Breast epithelium (tissue), 4 donors: Measurements from ENCODE around the gene ZNF362. TPM values are rescaled to one million over a fixed set of nuclear protein-coding genes. Genes with fewer than 3 reads are reported as not detected.
A peak's percentile ranks its signal among the peaks of the same experiment; 100 is the strongest.

ENCODE experiments used
- DNase-seq, 2 donors: peaks; one replicate each; pipeline ENCODE4 v3.0.0-alpha.2; 2019; ENCODE audit warnings: low spot score in 2 of 2
- H3K27ac ChIP-seq, 2 donors: fragments of 200-600 bp; sonication (generic) in 1 of 2; one replicate each; pipeline ENCODE4 v1.5.1; 2016 to 2019; ENCODE audit warnings: mild to moderate bottlenecking in 1 of 2
- H3K27me3 ChIP-seq, 2 donors: fragments of 200-600 bp; sonication (generic) in 1 of 2; one replicate each; pipeline versions ENCODE4 v1.5.1 to v1.6.0; 2017 to 2019; ENCODE audit warnings: control low read depth in 1 of 2, mild to moderate bottlenecking in 1 of 2
- H3K36me3 ChIP-seq: fragments of 200-600 bp; one replicate; pipeline ENCODE4 v1.5.1; 2019
- H3K4me1 ChIP-seq, 2 donors: fragments of 200-600 bp; sonication (generic); one replicate each; pipeline ENCODE4 v1.5.1; 2016 to 2019; ENCODE audit warnings: control low read depth in 1 of 2
- H3K4me3 ChIP-seq, 3 donors: fragments of 200-600 bp; sonication (generic); 1 replicate in 2 of 3; 2 replicates in 1 of 3; pipeline ENCODE4 v1.5.1; 2016 to 2019; ENCODE audit warnings: mild to moderate bottlenecking in 3 of 3, moderate library complexity in 2 of 3
- H3K9me3 ChIP-seq, 2 donors: fragments of 200-600 bp; sonication (generic) in 1 of 2; one replicate each; pipeline ENCODE4 v1.5.1; 2016 to 2019; ENCODE audit warnings: control low read depth in 1 of 2
- CTCF ChIP-seq, 3 donors: fragments of 450-650 bp; IDR thresholded peaks; one replicate each; pipeline ENCODE4 v1.5.1; 2016 to 2017; ENCODE audit warnings: antibody characterized with exemption in 3 of 3, mild to moderate bottlenecking in 3 of 3, moderate library complexity in 3 of 3
- POLR2A ChIP-seq: fragments of 450-650 bp; IDR thresholded peaks from one replicate; pipeline ENCODE4 v1.6.1; 2016; ENCODE audit warnings: antibody characterized with exemption, mild to moderate bottlenecking, moderate library complexity
- POLR2AphosphoS5 ChIP-seq, 3 donors: sonication (generic); formaldehyde crosslinking; IDR thresholded peaks; one replicate each; pipeline ENCODE4 v1.6.1; 2017; ENCODE audit warnings: antibody characterized with exemption in 3 of 3
- intact Hi-C: fragments of 100-400 bp; cut with DNase I; formaldehyde crosslinking; loops from one replicate; pipeline ENCODE4 v1.15.1; 2023; ENCODE audit warnings: low total_unique reads
- total RNA-seq, 3 donors: library from RNA; depleted of rRNA; stranded (reverse); fragments of >200 nt; gene quantifications; one replicate each; pipeline ENCODE4 v1.1.0, GENCODE V29; 2016

The ZNF362 gene
- total RNA-seq, 3 donors from 2014 or later, result 11.7 to 16.0 (median 15.7) TPM

DNA sequence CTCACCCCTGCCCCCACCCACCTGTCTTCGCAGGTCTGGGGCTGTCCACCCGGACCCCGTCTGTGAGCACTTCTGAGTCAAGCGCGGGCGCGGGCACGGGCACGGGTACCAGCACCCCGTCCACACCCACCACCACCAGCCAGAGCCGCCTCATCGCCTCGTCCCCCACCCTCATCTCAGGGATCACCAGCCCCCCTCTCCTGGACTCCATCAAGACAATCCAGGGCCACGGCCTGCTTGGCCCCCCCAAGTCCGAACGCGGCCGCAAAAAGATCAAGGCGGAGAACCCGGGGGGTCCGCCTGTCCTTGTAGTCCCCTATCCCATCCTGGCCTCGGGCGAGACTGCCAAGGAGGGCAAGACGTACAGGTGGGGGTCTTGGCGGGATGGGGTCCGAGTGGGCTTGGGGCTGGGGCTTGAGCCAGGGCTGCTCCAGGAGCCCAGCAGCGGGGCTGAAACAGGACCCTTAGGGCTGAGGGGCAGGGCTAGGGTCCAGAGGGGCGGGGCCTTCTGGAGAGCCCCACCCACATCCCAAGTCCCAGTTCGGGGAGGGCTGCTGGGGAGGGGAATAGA, 23.9 kb downstream of the ZNF362 start:
- intact Hi-C loops, result no loop called here
- DNase-seq, result peak in 1 of 2 donors; percentile 45
- no peaks in the 10 kb centered on the region for H3K36me3 ChIP-seq

DNA sequence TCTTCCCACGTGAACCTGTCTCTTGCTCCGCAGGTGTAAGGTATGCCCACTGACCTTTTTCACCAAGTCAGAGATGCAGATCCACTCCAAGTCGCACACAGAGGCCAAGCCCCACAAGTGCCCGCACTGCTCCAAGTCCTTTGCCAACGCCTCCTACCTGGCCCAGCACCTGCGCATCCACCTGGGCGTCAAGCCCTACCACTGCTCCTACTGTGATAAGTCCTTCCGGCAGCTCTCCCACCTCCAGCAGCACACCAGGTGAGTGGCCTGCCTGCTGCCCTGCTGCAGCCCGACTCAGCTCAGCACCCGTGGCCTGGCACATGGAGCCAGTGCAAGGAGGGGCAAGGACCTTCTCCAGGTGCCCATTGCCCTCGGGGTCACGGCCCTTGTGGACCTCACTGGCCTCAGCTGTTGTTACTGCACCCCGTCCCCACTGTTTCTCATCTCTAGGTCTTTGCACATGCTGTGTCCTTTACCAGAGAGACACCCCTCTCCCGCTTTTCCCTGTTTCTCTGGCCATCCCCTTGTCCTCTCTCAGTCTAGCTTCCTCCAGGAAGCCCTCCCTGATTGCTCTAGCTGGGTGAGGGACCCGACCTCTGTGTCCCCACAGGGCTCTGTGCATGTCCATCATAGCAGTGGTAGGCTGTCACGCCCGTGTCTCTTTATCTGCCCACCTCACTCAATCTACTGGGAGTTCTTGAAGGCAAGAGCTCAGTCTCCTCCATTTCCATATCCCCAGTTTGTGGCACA, 25.4 kb downstream of the ZNF362 start:
- Histone ChIP-seq H3K9me3 (no peaks in the 10 kb centered on the region), H3K27me3 (no peaks in the 10 kb centered on the region), H3K4me1 (no peaks in the 10 kb centered on the region), H3K27ac (no peak overlapping the region), H3K4me3 (no peak overlapping the region), H3K36me3 (no peaks in the 10 kb centered on the region)
- DNase-seq, result peak in 1 of 2 donors; percentile 37
- intact Hi-C loops, result no loop called here
- TF ChIP-seq POLR2A (no peak), CTCF (IDR thresholded peaks at IDR 0.05) (no peak), POLR2AphosphoS5 (IDR thresholded peaks at IDR 0.05) (no peak)

More for the DNA sequence above, 23.9 kb downstream of the ZNF362 start:
- H3K27ac ChIP-seq, result no peak overlapping the region
- H3K4me1 ChIP-seq, result no peaks in the 10 kb centered on the region
- TF ChIP-seq POLR2AphosphoS5 (IDR thresholded peaks at IDR 0.05) (no peak), POLR2A (no peak), CTCF (IDR thresholded peaks at IDR 0.05) (no peak)
- no peaks in the 10 kb centered on the region for H3K9me3 ChIP-seq
- H3K27me3 ChIP-seq, result no peaks in the 10 kb centered on the region
- H3K4me3 ChIP-seq, result no peak overlapping the region

DNA sequence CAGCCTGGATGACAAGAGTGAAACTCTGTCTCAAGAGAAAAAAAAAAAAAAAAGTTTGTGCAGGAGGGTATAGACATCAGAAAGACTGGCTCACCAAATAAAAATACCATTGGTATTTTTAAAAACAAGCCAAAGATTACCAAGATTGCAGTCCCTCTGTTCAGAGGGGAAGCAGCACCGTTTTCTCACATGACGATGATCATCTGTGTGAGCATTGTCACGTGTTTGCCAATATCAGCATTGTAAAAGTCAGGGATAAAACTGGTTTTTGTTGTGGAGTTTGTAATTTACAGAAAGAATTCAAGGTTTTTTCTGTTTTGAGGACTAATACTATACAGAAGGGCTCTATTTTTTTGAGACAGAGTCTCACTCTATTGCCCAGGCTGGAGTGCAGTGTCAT, 26.5 kb downstream of the ZNF362 start:
- Histone ChIP-seq H3K27ac (no peak overlapping the region), H3K4me3 (no peak overlapping the region), H3K4me1 (no peaks in the 10 kb centered on the region), H3K36me3 (no peaks in the 10 kb centered on the region), H3K27me3 (no peaks in the 10 kb centered on the region), H3K9me3 (no peaks in the 10 kb centered on the region)
- intact Hi-C loops, result no loop called here
- TF ChIP-seq POLR2A (no peak), POLR2AphosphoS5 (IDR thresholded peaks at IDR 0.05) (no peak)
- DNase-seq, result no peak

GRCh38 chr1:33284049-33284448, 27.8 kb downstream of the ZNF362 start:
- Histone ChIP-seq H3K9me3 (no peaks in the 10 kb centered on the region), H3K4me1 (no peaks in the 10 kb centered on the region), H3K27me3 (no peaks in the 10 kb centered on the region), H3K4me3 (no peak overlapping the region), H3K36me3 (no peaks in the 10 kb centered on the region), H3K27ac (no peak overlapping the region)
- TF ChIP-seq POLR2AphosphoS5 (IDR thresholded peaks at IDR 0.05) (no peak), POLR2A (no peak), CTCF (IDR thresholded peaks at IDR 0.05) (no peak)
- no peak for DNase-seq
- intact Hi-C loops, result no loop called here

- no peak overlapping the region for H3K4me3 ChIP-seq
- H3K36me3 ChIP-seq, result no peaks in the 10 kb centered on the region
- no peaks in the 10 kb centered on the region for H3K9me3 ChIP-seq
- no peaks in the 10 kb centered on the region for H3K4me1 ChIP-seq
- H3K27me3 ChIP-seq, result no peaks in the 10 kb centered on the region
- peak in 1 of 2 donors; percentile 33 for DNase-seq
- H3K27ac ChIP-seq, result peak overlapping the region; percentile 20 to 23
- TF ChIP-seq POLR2A (no peak), POLR2AphosphoS5 (IDR thresholded peaks at IDR 0.05) (no peak), CTCF (IDR thresholded peaks at IDR 0.05) (no peak)
- intact Hi-C loops, result no loop called here
Observed at GRCh38 chr1:33286451-33287185, 30.3 kb downstream of the ZNF362 start.
